Myometrial cell (primary cell): ENCODE results near the gene SPTBN1. TPM values are rescaled to one million over a fixed set of nuclear protein-coding genes. Genes with fewer than 3 reads are reported as not detected.

Experiments used
- total RNA-seq: library from RNA; depleted of rRNA; stranded (reverse); fragments of >200 nt; gene quantifications from 2 replicates; pipeline ENCODE4 v1.2.3, GENCODE V29; 2015

SPTBN1 gene
- total RNA-seq = 114 and 131 TPM in 2 replicates

DNA sequence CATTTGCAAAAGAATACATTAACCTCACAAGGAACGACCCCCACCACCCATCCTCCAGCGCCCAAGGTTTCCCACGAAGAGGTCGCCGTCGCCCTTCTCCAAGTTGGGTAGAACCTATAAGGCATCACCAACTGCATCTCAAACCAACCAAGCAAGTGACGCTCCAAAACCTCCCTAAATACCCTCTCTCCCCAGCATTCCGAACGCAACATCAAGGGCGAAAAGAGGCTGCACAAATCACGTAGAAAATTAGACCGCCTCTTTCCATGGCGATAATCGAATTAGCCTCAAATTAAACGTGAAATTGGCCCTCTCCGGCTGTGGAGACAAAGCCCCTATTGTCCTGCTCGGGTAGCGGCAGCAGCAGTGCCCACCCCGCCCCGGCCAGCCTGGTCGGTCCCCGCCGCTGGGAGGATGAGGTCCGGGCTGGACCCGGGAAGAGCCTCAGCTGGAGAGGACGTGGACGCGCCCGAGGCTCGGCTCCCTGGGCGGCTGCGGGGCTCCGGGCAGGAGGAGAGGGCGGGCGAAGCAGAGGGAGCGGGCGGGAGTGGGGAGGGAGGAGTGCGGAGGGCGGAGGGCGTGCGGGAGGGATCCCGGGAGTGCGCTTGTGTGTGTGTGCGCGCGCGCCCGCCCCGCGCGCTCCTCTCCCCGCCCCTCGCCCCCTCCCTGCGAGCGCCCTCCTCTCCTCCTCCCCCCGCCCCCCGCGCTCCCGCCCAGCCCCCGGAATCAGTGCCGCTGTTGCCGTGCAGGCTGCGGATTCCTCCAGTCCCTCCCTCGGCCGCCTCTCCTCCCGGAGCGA is at the start of gene SPTBN1:
SPTBN1 (plus strand) TSS at position 765 of the 799 bp plus-strand sequence. CDS start 70,092 bp downstream, outside the sequence.

Other genes starting within 250 kb of the SPTBN1 start
- gene TSPYL6, start 200.1 kb upstream of the SPTBN1 start, total RNA-seq = not detected in 2 replicates